ENCODE measurements around the gene NDUFA5.
A peak's percentile ranks its signal among the peaks of the same experiment; 100 is the strongest.
"Not testable (repeated sequence)": the region's sequence is repeated elsewhere in the genome, so short reads cannot be mapped to it uniquely, and the experiment has no call there.

The NDUFA5 gene

DNA sequence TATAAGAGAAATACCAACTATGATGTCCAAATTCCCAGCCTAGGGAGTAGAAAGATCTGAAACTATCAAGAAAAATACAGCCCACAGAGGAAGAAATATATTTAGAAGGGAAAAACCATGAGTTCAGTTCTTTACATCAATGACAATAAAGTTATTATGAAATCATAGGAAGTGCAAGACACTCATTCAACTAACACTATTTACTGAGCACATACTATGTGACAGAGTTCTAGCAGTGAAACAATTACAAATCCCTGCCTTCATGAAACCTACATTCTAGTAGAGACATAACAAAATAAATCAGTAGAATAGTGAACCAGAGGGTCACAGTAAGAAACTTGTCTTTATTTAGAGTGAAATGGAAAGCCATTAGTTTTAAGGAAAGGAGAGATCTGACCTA, 2.1 kb downstream of the NDUFA5 start:
- no peak for ATAC-seq

DNA sequence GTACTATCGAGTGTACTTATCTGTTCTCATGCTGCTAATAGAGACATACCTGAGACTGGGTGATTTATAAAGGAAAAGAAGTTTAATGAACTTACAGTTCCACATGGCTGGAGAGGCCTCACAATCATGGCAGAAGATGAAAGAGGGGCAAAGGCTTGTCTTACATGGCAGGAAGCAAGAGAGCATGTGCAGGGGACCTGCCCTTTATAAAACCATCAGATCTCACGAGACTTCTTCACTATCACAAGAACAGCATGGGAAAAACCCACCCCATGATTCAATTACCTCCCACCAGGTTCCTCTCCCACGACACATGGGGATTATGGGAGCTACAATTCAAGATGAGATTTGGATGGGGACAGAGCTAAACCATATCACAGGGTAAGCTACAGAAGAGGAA, 4.5 kb downstream of the NDUFA5 start:
- ATAC-seq, result no peak

DNA sequence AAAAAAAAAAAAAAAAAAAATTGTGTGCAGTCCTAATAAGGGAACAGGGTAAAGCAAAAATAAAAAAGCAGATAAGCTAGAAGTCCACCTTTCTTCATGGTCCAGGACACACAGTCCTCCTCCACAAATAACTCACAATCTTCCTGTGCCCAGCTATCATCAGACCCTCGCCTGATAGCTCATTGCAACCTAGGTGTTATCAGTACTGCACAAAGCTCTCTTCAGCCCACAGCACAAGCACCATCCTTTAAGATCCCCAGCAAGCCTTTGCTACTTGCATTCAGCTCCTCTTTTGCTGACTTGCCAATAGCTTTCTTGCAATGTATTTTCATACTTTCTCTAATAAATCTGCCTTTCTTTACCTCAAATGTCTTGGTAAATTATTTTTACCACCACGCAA, 5.0 kb downstream of the NDUFA5 start:
- no peak for ATAC-seq

DNA sequence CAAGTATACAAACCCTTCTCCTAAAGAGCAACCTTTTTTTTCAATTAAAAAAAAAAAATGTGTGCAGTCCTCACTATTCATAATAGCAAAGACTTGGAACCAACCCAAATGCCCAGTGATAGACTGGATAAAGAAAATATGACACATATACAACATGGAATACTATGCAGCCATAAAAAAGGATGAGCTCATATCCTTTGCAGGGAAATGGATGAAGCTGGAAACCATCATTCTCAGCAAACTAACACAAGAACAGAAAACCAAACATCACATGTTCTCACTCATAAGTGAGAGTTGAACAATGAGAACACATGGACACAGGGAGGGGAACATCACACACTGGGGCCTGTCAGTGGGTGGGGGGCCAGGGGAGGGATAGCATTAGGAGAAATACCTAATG, 5.5 kb downstream of the NDUFA5 start:
- ATAC-seq, result not testable (repeated sequence)

DNA sequence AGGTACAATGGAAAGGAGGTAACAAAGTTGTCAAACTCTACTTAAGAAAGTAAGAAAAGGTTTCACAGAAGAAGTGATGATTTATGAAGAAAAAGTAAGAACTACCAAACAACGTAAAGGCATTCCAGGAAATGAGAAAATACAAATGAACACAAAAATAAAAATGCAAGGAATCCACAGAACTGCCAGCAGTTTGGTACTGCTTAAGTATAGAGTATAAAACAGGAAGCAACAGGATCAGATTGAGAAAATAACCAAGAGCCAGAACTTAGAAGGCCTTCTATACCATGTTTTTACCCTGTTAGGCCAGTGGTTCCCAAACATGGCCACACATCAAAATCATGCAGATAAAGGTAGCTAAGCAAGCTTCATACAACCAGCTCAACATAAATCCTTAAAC, 9.2 kb downstream of the NDUFA5 start:
- no peak for ATAC-seq

DNA sequence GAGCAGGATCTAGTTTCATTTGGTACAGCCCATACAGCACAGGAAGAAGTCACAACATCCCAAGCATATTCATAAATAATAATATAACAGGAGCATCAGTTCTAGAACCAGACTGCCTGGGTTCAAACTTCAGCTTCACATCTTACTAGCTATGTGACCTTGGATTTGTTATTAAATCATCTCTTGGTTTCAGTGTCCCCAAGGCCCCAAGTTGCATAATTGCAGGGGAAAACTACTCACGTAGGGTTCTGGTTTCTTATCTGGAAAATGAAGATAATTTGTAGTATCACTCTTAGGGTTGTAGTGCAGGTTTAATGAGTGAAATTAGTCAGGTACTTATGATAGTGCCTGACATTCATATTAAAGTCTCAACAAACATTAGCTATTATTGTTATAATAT, 17.7 kb downstream of the NDUFA5 start:
- no peak for ATAC-seq

DNA sequence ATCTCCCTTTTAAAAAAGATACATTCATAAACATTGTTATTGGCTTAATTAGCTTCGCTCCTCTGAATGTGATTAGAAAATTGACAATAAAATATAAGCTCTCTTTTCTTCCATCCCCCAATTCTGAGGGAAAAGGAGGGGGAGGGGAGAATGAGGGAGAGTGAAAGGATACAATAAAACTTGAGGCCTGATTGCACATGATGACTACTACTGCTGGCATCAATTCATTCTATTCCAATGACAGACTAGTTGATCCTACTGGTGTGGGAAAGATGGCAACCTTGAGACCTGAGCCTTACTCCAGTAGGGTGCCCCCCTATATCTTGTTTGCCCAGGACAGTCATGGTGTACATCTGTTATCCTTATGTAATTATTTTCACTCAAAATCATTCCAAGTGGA, 18.7 kb downstream of the NDUFA5 start:
- ATAC-seq, result no peak

DNA sequence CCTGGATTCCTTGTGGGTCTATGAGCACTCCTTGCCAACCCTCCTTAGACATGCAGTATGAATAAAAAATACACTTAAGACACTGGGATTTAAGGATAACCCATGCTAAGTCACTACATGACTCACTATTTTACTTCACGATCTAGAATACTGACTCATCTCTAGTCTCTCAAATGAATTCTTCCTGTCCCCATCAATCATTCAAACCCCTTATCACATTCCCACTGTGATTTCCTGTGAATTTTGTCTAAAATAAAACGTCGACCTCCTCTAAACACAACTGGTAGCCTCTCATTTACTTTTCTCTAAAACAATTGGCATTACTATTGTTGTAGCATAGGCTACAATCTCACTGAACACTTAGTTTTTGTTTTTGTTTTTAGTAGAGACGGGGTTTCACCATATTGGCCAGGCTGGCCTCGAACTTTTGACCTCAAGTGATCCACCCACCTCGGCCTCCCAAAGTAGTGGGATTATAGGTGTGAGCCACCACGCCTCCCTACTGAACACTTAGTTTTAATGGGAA, 19.4 kb downstream of the NDUFA5 start:
- no peak for ATAC-seq

DNA sequence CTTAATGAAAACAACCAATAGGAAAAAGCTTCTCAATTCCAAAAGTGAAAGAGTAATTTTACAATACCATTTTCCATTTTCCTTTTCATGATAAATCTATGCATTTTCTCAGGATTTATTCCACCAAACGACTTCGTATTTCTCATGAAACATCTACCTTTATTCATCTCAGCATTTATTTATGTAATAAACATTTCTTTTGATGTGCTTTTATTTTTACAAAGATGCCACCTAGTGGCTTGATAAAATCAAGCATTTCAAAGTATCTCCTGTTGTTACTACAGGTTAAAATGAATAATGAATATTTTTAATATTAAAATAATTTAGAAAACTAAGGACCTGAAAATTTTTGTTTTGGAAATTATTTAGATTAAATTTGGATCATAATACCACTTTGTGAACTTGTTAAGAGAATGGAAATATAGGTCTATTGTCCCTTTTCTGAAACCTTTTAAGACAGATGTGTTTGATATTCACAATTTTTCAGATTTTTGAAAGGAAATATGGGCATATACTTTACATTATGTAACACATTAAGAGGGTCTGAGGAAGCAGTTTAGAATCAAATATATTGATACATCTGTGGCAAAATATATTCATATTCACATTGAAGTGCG, 20.5 kb downstream of the NDUFA5 start:
- ATAC-seq, result no peak

DNA sequence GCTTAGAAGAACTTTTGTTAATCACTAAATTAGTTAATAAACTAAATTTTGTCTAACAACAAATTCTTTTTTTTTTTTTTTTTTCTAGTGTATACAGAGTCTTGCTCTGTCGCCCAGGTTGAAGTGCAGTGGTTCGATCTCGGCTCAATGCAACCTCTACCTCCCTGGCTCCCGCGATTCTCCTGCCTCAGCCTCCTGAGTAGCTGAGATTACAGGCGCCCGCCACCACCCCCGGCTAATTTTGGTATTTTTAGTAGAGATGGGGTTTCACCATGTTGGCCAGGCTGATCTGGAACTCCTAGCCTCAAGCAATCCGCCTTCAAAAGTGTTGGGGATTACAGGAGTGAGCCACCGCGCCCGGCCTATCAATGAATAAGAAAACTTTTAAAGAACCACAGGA, 22.1 kb downstream of the NDUFA5 start:
- no peak for ATAC-seq

DNA sequence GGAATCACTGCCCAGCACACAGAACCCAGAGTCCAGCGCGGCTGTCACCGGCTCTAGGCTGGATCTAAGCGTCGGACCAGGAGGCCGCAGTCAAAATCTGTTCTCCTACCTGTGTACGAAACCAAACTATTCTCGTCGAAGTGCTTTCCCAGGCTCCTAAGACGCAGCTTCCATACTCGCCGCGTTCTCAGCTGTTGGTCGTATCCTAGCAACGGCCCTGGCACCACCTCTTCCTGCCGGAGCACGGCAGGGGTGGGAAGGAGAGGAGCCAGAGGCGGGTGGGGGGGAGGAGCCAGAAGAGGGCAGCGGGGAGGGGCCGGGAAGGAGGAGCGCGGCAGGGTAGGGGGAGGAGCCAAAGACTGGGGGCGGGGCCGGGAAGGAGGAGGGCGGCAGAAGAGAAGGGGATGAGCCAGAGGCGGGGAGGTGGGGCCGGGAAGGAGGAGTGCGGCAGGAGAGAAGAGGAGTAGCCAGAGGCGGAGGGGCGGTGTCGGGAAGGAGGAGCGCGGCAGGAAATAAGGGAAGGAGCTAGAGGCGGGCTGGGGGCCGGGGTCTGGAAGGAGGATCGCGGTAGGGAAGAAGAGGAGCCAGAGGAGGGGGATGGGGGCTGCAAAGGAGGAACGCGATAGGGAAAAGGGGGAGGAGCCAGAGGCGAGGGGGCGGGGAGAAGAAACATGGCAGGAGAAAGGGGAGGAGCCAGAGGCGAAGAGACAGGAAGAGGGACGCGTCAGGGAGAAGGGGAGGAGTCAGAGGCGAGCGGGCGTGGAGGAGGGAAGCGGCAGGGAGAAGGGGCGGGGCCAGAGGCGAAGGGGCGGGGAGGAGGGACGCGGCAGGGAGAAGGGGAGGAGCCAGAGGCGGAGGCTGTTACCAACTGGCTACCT, 23.0 kb downstream of the NDUFA5 start, which contains the start of gene IQUB:
Gene IQUB, minus strand, starts transcription at position 213 of the 878 bp plus-strand sequence. CDS start 22,255 bp downstream, outside the sequence.
- peak; percentile 79 to 87 for ATAC-seq

DNA sequence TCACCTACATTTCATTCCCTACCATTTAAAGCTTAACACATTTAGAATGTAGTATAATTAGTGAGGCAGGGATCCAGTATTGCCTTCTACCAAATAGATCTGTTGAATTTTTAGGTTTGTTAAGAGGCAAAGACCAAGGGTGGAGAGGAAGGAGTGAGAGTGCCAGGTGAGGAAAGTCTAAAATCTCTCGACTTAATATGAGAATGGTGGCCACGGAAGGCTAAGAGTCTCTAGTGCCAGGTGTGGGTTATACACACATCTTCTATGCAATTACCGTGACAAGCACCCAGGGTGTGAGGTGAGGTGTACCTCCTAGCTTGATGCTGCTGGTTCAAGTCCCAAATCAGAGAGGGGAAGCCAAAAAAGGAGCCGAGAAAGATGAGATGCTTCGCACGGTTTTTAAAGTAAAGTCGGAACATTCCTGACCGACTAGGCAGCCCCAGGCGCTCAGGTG, 23.7 kb downstream of the NDUFA5 start:
- ATAC-seq, result peak; percentile 9 to 13

DNA sequence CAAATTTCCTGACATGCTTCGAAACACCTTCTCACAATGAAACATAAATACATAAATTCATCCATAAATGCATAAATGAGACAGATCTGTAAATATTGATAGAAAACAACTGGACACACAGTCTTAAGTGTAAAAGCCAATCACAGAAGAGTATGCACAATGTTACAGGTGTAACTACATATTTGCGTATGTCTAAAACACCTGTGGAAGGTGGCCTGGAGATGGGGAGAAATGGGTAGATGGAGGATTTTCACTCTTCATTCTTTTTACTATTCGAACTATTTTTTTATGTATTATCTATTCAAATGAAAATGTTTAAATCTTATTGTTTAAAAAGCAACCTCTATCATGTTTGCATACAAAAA, 24.1 kb downstream of the NDUFA5 start:
- ATAC-seq, result no peak

DNA sequence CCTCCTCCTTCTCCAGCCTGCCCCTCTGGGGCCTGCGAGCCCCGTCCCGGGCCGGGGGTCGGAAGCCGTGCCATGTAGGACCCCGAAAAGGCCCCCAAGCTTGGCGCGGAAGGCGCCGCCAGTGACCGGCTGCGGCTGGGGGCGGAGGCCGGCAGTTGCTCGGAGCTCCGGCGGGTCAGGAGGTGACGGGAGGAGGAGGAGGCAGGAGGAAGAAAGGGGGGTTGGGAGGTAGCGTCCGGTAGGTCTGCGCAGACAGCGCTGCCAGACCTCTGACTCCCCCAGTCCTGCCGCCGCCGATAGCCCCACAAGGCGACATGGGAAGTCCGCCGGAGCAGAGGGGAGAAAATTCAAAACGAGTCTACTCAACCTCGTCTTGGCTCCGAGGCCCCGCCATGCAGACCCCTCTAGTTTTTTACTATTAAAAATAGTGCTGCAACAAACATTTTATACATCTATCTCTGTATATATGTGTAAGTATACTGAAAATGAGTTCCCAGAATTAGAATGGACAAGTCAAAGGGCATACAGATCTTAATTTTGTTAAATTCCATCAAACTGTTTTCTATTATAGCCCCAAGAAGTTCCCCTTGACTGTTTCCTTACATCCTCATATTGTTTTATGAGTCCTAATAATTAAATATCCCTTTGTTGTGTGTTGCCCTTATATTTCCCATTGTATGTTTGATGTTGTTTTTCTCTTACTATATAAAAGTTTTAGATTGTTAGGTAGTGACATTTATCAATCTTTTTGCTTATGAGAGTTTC, 24.6 kb downstream of the NDUFA5 start:
- ATAC-seq, result peak in 1 of 2 donors; percentile 16

DNA sequence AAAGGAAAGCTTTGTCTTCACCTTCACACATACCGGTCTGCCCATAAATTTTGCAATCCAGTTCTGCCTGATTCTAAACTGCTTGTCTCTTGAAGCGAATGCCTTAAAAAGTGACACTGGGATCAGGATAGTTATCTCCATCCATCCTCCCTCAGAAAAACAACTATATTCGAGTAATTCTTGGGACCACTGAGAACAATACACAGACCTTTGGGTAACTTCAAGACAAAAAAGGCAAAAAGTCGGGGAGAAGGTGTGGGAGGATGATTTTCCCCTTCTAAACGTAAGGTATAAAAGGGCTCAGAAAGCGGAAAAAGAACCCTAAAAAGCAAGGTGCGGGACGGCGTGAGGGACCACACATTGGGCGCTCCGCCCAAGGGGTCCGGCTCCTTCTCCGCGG, 25.3 kb downstream of the NDUFA5 start:
- ATAC-seq, result not testable (repeated sequence)

DNA sequence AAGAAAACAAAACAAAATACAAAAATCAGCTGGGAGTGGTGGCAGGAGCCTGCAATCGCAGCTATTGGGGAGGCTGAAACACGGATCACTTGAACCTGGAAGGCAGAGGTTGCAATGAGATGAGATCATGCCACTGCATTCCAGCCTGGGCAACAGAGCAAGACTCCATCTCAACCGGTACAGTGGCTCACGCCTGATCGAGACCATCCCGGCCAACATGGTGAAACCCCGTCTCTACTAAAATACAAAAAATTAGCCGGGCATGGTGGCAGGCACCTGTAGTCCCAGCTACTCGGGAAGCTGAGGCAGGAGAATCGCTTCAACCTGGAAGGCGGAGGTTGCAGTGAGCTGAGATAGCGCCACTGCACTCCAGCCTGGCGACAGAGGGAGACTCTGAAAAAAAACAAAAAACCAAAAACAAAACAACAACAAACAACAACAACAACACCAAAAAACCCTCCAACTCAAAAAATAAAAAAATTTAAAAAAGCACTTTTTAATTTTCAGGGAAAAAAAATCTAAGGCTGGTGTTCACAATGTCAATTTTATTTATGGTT, 27.5 kb downstream of the NDUFA5 start:
- not testable (repeated sequence) for ATAC-seq

DNA sequence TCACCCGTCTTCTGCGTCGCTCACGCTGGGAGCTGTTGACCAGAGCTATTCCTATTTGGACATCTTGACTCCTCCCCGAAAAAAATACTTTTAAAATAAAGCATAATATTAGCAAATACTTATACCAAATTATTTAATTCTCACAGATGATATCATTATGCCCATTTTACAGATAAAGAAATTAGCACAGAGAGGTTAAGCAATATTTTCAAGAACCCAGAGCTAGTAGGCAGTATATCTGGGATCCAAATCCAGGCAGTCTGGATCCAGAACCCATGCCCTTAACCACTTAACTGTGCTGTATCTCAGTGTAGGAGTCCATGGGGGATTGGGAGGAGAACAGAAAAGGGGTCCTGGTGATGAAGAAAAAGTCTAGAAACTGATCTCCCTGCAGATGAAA, 29.4 kb downstream of the NDUFA5 start:
- ATAC-seq, result no peak

DNA sequence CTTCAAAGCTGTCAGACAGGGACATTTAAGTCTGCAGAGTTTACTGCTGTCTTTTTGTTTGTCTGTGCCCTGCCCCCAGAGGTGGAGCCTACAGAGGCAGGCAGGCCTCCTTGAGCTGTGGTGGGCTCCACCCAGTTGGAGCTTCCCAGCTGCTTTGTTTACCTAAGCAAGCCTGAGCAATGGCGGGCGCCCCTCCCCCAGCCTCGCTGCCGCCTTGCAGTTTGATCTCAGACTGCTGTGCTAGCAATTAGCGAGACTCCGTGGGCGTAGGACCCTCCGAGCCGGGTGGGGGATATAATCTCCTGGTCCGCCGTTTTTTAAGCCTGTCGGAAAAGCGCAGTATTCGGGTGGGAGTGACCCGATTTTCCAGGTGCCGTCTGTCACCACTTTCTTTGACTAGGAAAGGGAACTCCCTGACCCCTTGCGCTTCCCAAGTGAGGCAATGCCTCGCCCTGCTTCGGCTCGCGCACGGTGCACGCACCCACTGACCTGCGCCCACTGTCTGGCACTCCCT, 29.8 kb downstream of the NDUFA5 start:
- ATAC-seq, result not testable (repeated sequence)

DNA sequence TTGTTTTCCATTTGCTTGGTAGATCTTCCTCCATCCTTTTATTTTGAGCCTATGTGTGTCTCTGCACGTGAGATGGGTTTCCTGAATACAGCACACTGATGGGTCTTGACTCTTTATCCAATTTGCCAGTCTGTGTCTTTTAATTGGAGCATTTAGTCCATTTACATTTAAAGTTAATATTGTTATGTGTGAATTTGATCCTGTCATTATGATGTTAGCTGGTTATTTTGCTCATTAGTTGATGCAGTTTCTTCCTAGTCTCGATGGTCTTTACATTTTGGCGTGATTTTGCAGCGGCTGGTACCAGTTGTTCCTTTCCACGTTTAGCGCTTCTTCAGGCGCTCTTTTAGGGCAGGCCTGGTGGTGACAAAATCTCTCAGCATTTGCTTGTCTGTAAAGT, 31.1 kb downstream of the NDUFA5 start:
- ATAC-seq, result not testable (repeated sequence)

DNA sequence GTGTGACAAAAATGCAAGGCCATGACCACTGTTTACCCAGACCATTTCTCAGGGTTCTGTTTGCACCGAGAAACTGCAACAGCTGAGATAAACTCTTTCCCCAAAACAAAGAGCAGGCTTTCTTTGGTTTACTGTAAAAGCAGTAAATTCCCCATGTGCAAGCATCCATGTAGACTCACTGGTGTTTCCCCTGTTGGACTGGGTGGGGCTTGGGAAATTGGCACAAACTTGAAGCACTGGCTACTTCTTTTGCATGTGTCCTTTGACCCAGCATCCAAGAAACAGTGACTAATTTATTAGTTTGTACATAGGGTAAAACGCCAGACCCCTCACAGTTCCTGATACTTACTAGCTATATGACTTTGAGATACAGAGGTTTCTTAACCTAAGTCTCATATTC, 35.6 kb downstream of the NDUFA5 start:
- no peak for ATAC-seq

DNA sequence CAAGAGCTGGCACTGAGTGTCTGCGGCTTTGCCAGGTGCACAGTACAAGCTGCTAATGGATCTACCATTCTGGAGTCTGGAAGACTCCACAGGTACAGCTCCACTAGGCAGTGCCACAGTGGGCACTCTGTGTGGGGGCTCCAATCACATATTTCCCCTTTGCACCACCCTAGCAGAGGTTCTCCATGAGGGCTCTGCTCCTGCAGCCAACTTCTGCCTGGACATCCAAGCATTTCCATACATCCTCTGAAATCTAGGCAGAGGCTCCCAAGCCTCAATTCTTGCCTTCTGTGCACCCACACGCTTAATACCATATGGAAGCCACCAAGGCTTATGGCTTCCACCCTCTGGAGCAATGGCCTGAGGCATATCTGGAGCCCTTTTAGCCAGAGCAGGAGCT, 52.4 kb downstream of the NDUFA5 start:
- no peak for ATAC-seq

DNA sequence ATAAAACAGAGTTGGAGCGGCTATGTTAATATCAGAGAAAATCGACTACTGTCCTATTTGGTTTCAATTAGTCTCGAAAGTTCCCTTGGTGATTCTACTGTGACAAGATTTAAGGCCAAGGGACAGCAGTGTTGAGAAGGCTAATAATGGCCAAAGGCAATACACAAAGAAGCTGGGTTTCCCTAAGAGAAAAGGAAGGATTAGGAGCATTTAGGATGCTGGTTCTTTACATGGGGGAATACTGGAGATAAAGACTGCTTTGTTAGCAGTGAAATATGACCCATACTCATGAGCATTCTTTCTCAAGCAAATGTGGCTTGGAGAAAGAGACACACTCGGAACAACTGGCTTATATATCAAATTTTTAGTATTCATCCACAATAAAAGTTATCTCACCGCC, 55.4 kb downstream of the NDUFA5 start:
- no peak for ATAC-seq
